NOMO-1 (cell line): ENCODE data around the gene FBLIM1.

Source experiments
- DNase-seq, 2 experiments: peaks; one replicate each; lab custom pipeline; 2025; ENCODE audit not compliant: unreplicated experiment in 2 of 2; lab: John Stamatoyannopoulos, UW

Gene FBLIM1

DNA sequence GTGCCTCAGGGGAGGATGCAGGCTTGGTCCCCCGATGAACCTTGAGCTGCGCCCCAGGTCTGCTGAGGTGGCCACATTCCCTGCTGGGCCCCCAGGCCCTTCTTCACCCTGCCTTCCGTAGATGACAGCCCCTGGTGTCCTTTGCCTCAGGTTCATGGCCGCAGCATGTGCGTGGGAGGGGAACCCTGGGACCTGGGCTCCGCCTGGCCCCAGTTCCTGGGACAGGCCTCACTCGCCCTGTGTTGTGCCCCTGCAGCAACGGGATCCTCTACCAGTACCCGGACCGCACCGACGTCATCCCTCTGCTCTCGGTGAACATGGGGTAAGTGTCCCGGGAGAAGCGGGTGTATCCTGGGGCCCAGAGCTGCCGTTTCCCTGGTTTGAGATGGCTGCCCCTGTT, 27.7 kb upstream of the FBLIM1 start:
- DNase-seq, result no peak

DNA sequence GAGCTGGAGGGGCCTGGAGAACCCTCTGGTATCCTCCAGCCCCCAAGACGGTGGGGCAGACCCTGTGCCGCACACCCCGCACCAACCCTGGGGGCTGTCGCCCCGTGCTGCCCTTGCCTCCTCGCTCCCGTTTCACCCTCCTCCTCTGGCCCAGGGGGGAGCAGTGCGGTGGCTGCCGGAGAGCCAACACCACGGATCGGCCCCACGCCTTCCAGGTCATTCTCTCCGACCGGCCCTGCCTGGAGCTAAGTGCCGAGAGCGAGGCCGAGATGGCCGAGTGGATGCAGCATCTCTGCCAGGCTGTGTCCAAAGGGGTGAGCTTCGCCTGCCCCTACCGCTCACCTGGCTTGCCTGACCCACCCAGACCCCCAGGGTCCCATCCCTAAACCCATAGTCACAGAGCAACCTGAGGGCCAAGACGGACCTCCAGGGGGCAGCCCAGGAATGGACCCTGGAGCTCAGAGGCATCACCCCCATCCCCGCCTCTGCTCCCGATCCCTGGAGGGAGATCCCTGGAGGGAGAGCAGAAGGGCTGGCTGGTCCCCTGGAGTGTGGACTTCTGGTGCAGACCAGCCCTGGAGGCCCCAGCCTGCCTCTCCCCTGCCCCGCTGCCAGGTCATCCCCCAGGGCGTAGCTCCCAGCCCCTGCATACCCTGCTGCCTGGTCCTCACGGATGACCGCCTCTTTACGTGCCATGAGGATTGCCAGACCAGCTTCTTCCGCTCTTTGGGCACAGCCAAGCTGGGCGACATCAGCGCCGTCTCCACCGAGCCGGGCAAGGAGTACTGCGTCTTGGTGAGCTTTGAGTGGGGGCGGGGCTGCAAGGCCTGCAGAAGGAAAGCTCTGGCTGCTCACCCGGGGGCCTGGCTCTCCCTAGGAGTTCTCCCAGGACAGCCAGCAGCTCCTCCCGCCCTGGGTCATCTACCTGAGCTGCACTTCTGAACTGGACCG, 26.6 kb upstream of the FBLIM1 start:
- DNase-seq, result no peak

DNA sequence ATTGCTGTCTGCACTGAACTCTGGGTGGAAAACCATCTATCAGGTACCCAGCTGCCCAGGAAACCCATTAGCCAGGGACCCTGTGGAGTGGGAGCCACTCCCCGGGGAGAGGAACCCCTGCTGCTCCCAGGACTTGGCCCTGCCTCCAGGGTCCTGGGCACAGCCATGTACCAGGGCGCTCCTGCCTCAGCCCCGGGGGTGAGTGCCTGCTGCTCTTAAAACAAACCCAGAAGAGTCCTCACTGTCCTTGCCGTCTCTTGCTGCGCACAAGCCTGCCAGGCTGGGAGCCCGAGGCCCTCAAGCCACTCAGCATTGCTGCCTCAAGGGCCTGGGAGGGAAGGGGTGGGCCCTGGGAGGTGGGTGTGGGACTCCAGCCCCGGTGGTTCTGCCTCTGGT, 25.9 kb upstream of the FBLIM1 start:
- DNase-seq, result no peak

DNA sequence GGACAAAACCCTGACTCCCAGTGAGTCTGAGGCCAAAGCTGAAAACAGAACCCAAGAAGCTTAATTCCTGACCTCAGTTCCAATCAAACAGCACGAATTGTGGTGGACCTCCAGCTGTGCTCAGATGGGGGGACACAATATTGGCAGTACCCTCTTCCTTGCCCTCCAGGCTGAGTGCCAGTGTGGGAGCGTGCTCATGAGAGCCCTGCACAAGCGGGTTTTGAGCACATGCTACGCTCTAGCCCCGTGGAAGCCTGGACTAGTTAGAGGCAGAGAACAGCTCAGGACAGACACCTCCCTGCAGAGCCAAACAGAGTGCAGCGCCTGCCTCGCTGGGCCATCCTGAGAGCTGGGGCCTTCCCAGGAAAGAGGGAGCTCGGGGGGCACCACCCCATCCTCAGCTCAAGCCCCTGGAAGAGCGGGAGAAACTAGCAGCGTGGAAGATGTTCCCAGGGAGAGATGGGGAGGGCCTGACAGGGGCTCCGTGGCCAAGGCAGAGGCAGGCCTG, 25.3 kb upstream of the FBLIM1 start:
- no peak for DNase-seq

DNA sequence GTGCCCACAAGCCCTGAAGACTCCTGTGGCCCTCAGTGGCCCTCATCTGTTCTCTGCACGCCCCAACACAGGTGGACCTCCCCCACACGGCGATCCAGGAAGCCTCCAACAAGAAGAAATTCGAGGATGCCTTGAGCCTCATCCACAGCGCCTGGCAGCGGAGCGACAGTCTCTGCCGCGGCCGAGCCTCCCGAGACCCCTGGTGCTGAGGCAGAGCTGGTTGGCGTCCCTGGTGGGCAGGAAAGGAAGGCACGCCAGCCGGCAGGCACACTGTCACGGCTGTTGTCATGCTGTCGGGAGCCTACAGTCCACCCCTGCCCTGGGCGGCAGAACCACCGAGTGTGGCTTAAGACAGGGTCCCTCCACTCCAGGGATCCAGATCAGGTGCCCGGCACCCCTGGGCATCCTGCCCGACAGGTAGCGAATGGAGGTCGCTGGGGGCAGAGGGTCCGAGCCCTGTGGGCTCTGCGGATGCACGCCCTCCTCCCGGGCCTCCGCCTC, 24.8 kb upstream of the FBLIM1 start:
- no peak for DNase-seq

DNA sequence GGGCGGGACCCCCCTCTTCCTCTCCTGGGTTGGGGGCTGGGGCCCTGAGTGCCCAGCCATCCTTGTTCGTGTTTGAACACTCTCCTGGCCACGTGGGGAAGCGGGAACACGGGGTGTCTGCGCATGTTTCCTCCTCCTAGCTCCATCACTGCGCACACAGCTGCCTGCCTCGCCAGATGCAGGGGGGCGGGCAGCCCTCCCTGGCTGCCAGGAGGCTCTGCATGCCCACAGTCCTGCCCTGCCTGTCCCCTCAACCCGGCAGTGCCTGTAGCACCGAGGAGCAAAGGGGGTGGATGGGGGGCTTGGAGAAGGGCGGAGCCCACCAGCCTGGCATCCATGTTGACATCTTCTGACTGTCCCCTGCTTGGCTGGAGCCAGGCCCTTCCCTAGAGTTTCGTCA, 24.3 kb upstream of the FBLIM1 start:
- no peak for DNase-seq

DNA sequence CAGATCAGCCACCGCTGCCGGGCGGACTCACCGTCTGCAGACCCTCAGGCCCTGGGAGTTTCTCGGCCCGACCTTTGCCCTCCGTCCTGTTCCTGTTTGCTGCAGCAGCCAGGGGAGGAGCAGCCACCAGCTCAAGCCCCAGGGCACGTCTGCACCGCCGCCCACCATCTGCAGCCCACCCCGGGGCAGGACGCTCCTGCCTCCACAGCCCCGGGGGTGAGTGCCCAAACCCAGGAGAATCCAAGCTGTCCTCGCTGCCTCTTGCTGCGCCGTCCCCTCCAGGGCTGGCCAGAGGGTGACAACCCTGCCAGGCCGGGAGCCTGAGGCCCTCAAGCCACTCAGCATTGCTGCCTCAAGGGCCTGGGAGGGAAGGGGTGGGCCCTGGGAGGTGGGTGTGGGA, 23.7 kb upstream of the FBLIM1 start:
- no peak for DNase-seq

DNA sequence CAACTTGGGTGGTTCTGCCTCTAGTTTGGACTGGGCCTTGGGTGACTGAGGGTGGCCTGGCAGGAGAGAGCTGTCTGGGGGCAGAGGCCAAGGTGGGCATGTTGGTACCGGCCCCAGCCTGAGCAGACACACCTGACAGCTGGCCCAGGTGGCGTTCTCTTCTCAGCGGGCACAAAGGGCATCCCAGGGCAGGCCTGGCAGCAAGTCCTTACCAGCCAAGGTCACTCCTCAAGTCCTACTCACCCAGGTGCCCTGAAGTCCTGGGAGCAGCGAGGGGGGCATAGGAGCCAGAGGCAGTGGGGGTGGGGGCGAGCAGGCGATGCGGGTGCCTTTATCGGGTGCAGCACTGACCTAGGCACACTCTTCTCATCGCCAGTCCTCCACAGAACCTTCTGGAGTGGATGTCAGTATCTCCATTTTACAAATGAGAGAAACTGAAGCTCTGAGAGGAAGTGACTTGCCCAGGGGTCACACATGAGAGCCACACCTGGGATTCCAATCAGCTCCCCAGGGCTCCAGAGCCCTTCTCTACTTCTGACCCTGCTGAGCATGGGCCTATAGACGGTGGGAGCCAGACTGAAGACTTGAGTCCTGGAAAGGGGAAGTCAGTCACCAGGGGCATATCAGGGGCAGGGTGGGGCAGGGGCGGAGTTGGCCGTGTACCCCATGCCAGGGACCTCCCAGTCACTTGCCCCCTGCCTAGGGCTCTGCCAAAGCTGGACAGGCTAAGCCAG, 23.1 kb upstream of the FBLIM1 start:
- no peak for DNase-seq

DNA sequence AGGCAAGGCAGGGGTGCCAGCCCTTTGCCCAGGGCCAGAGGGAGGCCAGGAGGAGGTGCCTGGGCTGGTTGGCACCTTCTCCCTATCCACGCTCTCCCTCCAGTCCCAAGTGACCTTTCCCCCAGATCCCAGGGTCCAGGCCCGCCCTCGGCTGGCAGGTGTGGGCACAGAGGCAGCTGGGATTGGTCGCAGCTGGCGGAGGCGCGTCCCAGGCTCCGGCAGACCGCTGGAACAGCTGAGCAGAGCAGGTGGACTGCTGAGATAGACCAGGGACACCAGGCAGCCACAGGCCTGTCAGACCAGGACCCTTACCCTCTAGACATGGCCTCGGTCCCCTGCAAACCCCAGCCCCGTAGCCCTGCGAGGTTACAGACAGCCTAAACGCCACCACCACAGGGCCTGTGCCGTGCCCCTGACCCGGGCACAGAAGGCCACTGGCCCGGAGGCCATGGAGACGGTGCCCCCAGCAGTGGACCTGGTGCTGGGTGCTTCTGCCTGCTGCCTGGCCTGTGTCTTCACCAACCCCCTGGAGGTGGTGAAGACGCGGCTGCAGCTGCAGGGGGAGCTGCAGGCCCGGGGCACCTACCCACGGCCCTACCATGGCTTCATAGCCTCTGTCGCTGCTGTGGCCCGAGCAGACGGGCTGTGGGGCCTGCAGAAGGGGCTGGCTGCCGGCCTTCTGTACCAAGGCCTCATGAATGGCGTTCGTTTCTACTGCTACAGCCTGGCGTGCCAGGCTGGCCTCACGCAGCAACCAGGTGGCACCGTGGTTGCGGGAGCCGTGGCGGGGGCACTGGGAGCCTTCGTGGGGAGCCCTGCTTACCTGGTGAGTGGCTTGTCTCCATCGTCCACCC, 22.3 kb upstream of the FBLIM1 start, which contains the start of gene SLC25A34:
Gene SLC25A34, plus strand, starts transcription at position 221 of the 854 bp plus-strand sequence. Its CDS starts 228 bp downstream, at position 449.
- no peak for DNase-seq

DNA sequence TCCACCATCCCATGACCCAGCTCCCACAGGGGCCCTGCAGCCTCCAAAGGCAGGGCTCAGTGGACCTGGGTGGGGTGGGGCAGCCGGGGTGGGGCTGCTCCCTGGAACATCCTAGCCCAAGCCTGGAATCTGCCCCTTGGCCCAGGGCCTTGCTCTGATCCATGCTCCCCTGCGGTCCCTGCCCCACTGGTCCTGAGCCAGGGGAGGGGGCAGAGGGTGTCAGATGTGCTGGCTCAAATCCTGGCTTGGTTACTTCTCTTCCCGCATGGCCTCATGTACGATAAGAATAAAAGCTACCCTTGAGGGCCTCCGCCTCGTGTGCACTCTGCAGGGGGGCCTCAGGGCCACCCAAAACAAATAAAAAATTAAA, 21.7 kb upstream of the FBLIM1 start:
- no peak for DNase-seq

DNA sequence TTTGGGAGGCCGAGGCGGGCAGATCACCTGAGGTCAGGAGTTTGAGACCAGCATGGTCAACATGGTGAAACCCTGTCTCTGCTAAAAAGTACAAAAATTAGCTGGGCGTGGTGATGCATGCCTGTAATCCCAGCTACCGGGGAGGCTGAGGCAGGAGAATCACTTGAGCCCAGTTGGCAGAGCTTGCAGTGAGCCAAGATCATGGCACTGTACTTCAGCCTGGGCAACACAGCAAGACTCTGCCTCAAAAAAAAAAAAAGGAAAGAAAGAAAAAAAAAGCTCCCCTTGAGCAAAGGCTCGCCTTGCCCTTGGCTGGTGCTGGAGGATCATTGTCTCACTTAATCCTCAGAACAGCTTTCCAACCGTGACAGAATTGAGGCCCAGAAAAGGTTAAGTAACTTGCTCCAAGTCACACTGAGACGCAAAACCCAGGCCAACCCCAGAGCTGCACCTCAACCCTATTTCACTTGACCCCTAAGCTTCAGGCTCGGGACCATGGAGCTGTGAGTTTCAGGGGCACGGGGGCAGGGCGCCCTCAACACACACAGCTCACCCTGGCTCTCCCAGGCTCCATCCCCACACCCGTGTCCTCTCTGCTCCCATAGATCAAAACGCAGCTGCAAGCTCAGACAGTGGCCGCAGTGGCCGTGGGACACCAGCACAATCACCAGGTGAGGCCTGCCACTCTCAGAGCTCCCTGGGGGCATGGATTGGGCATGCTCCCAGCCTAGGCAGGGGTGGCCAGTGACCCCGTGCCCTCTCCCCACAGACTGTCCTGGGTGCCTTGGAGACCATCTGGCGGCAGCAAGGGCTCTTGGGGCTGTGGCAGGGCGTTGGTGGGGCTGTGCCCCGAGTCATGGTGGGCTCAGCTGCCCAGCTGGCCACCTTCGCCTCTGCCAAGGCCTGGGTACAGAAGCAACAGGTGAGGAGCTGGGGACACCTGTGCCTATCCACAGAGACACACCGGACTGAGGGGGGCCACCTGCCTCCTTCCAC, 21.0 kb upstream of the FBLIM1 start:
- no peak for DNase-seq

DNA sequence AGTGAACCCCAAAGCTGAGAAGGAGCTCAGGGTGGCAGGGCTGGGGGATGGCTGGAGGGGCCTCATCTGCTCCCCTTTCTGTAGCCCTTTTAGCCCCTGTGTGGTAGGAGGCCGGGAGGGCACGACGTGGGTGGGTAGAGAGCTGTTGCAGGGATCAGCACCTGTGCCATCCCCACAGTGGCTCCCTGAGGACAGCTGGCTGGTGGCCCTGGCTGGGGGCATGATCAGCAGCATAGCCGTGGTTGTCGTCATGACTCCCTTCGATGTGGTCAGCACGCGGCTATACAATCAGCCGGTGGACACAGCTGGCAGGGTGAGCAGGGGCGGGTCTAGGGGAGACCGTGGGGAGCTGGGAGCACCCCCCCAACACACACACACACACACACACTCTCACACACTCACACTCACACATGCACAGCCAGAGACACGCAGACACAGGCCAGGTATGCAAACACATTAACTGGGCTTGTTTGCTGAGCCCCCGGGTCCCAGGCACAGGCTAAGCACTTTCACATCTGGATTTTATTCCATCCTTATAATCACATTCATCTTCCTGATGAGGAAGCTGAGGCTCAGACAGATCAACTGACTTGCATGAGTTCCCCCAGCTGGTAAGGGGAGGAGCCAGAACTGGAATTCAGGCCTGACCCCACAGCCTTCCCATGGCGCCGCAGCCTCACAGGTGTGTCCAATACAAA, 20.0 kb upstream of the FBLIM1 start:
- DNase-seq, result no peak

DNA sequence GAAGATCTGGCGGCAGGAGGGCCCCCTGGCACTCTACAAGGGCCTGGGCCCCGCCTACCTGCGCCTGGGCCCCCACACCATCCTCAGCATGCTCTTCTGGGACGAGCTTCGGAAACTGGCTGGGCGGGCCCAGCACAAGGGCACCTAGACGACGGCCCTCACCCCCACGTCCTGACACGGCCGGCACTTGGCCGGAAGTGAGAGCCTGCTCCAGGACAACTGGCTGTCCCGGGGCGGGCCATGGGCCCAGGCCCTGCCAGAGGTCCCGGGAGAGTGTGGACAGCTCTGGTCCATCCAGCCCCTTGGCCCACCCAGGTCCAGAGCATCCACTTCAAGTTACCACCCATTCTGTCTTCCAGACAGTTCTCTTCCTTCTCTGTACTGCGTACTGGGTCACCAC, 19.3 kb upstream of the FBLIM1 start:
- DNase-seq, result no peak

DNA sequence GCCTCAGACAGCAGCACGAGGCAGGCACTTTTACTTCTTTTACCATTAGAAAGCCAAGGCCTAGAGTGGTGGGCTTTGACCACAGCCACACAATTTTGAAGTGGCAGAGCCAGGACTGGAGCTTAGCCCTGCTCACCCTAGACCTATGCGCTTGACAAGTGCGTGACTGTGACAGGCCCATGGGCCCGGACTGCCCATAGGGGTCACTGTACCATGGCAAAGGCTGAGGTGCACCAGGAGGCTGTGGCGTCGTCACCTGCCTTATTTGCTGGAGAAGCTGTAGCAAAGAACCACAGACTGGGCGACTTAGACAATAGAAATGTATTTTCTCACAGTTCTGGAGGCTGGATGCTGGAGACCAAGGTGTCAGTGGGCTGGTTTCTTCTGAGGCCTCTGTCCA, 18.9 kb upstream of the FBLIM1 start:
- no peak for DNase-seq

DNA sequence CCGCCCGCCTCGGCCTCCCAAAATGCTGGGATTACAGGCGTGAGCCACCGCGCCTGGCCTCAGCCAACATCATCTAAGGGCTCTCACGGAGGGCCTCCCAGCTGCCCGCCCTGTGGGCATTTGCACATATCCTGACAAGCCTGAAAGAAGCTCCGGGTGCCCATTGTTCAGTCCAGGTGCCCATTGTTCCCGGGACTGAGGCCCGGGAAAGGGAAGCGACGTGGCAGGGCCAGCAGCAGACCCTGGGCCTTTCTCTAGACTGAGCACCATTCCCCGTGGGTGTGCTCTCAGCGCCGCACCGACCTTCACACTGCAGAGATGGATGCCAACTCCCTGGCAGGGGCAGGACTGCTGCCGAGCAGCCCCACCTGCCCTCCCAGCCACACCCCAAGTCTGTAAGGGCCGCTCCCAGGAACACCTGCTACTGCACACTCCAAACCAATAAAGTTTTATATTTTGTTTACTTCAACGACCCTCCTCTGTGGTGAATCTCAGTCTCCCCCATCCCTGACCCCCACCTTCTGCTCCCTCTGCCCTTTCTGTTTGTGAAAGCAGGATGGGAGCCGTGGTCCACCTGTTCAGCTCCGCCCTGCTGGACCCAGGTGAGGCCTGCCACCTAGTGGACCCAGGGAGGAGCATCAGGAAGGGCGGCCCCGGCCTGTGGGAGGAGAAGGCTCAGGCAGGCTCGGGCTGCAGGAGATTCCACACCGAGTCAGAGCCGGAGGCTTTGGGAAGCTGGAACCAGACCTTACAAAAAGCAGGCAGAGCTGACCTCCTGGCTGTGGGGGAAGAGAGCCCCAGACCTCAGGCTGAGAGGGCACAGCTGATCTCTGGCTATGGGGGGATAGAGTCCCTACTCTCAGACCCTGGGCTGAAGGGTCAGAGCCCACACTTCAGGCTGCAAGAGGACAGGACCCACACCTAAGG, 17.4 kb upstream of the FBLIM1 start:
- peak; percentile 11 to 44 for DNase-seq

DNA sequence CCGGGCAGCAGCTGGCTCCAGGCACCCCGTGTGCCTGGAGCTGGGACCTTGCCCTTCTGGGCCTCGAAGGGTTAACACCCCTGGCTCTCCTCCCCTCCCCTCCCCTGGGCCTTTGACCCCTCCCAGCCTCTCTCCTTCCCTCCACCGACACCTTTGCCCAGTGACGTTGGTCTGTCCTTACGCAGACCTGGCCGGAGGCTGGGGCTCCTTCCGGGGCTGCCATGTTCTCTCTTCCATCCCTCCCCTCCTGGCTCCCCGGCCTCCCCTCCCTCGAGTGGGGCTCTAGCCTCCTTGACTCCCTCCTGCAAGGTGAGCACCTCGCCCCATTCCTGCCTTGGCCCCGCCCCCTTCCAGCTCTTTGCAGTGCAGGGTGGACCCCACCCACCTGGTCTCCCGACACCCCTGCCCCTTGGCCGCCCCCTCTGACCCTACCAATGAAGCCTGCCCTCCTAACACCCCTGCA, 16.2 kb upstream of the FBLIM1 start, which contains the start of gene TMEM82:
Gene TMEM82, plus strand, starts transcription at position 161 of the 463 bp plus-strand sequence. Its CDS starts 61 bp downstream, at position 222.
- no peak for DNase-seq

DNA sequence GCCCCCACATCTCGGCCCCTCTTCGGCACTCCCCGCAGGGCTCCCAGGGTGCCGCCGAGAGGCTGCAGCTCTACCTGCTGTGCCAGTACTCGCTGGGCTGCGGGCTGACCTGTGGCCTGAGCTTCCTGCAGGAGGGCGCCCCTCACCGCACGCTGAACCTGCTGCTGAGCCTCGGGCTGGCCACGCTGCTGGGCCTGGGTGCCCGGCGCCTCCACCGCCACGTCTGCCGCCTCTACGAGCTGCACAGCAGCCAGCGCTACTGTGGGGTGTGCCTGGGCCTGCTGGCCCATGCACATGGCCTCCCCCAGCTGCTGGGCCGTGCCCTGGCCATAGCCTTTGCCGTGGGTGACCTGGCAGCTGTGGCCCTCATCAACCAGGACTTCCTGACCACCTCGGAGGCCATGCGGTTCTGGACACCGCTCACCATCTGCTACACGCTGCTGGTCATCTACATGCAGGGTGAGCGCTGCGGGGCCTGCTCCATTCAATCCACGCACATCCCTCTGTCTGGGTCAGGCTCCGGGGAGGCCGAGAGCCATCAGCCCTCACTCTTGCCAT, 14.4 kb upstream of the FBLIM1 start:
- no peak for DNase-seq
